ENCODE data around the gene ARHGAP27.

- TF ChIP-seq CTCF (conservative IDR thresholded peaks at IDR 0.05 in 1 of 2, IDR thresholded peaks at IDR 0.05 in 1 of 2; ENCODE audit: extremely low read depth in 1 of 2, insufficient read depth in 1 of 2, low read depth in 1 of 2, low read length in 2 of 2): no peak
- no peak for TF ChIP-seq EZH2 (IDR thresholded peaks at IDR 0.05; ENCODE audit: borderline replicate concordance, low read length)
These were observed 44.9 kb downstream of the ARHGAP27 start for GRCh38 chr17:45387739-45388138.
